ENCODE data around the gene MKRN3.

DNA sequence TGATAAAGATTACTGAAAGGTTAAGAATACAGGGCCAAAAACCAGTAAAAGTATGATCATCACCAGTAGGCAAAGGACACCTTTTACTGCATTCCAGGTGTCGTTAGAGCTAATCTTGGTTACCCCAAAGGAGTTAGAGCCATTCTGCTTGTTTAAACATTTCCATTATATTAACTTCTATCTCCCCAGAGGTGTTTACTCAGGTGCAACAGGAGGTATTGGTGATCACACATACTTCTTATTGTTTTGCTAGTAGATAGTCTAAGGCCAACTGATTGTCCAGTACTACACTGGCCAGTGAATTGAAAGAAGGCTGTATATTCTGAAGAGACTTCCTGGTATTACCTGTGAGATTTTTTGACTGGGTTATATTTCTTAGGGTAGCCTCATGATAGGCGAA lies 22.8 kb downstream of the MKRN3 start:
- TF ChIP-seq, protein P1, sequence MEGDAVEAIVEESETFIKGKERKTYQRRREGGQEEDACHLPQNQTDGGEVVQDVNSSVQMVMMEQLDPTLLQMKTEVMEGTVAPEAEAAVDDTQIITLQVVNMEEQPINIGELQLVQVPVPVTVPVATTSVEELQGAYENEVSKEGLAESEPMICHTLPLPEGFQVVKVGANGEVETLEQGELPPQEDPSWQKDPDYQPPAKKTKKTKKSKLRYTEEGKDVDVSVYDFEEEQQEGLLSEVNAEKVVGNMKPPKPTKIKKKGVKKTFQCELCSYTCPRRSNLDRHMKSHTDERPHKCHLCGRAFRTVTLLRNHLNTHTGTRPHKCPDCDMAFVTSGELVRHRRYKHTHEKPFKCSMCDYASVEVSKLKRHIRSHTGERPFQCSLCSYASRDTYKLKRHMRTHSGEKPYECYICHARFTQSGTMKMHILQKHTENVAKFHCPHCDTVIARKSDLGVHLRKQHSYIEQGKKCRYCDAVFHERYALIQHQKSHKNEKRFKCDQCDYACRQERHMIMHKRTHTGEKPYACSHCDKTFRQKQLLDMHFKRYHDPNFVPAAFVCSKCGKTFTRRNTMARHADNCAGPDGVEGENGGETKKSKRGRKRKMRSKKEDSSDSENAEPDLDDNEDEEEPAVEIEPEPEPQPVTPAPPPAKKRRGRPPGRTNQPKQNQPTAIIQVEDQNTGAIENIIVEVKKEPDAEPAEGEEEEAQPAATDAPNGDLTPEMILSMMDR (IDR thresholded peaks at IDR 0.05 in 2 of 3, conservative IDR thresholded peaks at IDR 0.05 in 1 of 3; ENCODE audit: control insufficient read depth in 2 of 3, extremely low read depth in 1 of 3, insufficient read depth in 1 of 3, low read depth in 3 of 3, low read length in 3 of 3) = no peak
- TF ChIP-seq EP300 (IDR thresholded peaks at IDR 0.05; ENCODE audit: borderline replicate concordance in 1 of 2, control insufficient read depth in 1 of 2, low read depth in 2 of 2, low read length in 2 of 2) (no peak), RFX5 (IDR thresholded peaks at IDR 0.05; ENCODE audit: low read depth, low read length) (no peak)

All from GM12878 (cell line).